SHP77 treated with DMSO at 0.1 percent for 48 hours (cell line): ENCODE results near the gene SLC4A8.

Experiments
- DNase-seq: peaks from one replicate; lab custom pipeline; 2025; lab: John Stamatoyannopoulos, UW

SLC4A8 gene

GRCh38 chr12:51395283-51396230, 29.1 kb upstream of the SLC4A8 start:
- DNase-seq: no peak

- DNase-seq: no peak
Measured at GRCh38 chr12:51397670-51398069, 27.0 kb upstream of the SLC4A8 start.

GRCh38 chr12:51399891-51400290, 24.7 kb upstream of the SLC4A8 start:
- no peak for DNase-seq

GRCh38 chr12:51401020-51401419, 23.6 kb upstream of the SLC4A8 start:
- no peak for DNase-seq

DNA sequence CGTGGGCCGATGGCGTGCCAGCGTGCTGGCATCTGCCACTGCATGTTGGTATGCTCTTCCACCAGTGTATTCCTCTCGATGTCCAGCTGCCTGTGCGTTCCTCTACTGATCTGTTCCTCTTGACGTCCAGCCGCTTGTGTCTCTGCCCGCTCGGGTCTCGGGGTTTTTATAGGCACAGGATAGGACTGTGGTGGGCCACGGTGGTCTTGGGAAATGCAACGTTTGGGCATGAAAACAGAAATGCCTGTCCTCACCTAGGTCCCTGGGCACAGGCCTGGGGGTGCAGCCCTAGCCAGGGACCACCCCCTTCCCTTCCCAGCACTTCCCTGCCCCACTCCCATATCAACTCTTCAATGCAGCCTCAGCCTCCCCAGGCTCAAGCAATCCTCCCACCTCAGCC, 23.1 kb upstream of the SLC4A8 start:
- no peak for DNase-seq

GRCh38 chr12:51401900-51402299, 22.7 kb upstream of the SLC4A8 start:
- DNase-seq: no peak

GRCh38 chr12:51403159-51403558, 21.5 kb upstream of the SLC4A8 start:
- DNase-seq: no peak

- DNase-seq: no peak
Measured at GRCh38 chr12:51403681-51404136, 20.9 kb upstream of the SLC4A8 start.

DNA sequence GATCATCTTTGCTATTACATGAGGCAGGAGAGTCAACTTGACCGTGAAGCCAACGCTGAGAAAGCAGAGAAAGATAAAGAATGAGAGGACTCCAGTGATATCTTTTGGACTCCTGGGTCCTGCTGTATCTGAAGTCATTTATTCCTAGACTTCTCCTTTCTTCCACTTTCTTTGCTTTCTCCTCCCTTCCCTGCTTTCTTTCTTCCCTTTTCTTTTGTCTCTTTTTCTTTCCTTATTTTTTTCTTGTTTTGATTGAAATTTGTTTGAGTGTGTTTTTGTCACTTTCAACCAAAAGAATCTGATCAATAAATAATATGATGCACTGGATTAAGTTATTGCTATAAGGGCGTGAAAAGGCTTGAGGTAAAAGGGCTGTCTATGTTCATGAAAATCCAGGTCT, 20.0 kb upstream of the SLC4A8 start:
- no peak for DNase-seq

- no peak for DNase-seq
Measured at GRCh38 chr12:51405801-51406207, 18.8 kb upstream of the SLC4A8 start.

GRCh38 chr12:51406290-51406689, 18.3 kb upstream of the SLC4A8 start:
- DNase-seq: no peak

DNA sequence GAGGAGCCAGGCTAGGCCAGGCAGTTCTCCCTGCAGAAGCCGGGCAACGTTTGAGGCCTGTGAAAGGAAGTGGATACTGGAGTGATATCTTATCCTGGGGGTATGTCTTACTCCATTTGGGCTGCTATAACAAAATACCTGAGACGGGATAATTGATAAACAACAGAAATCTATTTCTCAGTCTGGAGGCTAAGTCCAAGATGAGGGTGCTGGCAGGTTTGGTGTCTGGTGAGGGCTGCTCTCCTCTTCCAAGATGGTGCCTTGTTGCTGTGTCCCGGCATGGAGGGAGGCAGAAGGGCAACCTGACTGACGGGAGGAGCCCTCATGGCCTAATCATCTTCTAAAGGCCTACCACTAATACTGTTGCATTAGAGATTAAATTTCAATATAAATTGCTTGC, 17.8 kb upstream of the SLC4A8 start:
- no peak for DNase-seq

DNA sequence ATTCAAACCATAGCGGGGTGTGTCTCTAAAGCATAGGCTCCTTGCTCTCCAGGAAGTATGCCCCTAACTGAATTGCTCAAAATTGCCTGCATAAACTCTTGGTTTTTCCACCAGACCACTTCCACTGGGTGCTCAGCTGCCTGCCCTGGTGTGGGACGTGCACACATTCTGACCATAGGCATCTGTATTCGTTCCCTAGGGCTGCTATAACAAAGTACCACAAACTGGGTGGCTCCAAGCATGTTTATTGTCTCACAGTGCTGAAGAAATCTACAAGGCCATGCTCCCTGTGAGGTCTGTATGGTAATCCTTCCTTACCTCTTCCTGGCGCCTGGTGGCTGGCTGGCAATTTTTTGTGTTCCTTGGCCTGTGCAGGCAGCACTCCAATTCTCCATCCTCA, 17.0 kb upstream of the SLC4A8 start:
- DNase-seq: no peak

DNA sequence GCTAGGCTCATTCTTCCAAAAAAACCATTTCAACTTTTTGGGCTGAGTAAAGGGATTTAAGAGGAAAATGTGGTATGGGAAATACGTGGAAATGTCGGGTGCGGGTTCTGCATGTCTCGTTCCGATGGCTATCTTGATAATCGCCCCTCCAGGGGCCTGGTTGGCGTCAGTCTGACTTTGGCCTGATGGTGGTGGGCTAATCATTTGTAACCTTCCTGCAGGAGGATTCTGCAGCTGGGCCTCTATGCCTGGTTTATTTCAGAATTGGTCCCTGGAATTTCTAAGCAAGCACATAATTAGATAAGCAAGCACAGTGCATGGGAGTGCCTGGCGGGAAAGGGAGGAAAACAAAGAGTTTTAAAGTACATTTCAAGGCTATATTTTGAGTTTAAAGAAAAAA, 14.8 kb upstream of the SLC4A8 start:
- DNase-seq: no peak

DNA sequence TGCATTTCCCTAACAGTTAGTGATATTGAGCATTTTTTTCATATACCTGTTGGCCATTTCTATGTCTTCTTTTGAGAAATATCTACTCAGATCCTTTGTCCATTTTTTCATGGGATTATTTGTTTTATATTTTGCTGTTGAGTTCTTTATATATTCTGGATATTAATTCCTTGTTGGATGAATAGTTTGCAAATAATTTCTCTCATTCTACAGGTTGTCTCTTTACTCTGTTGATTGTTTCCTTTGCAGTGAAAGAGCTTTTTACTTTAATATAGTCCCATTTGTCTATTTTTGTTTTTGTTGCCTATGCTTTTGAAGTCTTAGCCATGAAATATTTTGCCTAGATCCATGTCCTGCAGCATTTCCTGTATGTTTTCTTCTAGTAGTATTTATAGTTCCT, 11.5 kb upstream of the SLC4A8 start:
- no peak for DNase-seq

DNA sequence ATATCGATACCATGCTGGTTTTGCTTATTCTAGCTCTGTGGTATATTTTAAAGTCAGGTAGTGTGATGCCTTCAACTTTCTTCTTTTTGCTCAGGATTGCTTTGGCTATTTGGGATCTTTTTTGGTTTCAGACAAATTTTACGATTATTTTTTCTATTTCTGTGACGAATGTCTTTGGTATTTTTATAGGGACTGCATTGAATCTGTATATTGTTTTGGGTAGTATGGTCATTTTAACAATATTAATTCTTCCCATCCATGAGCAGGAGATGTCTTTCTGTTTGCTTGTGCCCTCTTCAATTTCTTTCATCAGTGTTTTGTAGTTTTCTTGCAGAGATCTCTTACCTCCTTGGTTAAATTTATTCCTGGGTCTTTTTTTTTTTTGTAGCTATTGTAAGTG, 10.8 kb upstream of the SLC4A8 start:
- DNase-seq: no peak

DNA sequence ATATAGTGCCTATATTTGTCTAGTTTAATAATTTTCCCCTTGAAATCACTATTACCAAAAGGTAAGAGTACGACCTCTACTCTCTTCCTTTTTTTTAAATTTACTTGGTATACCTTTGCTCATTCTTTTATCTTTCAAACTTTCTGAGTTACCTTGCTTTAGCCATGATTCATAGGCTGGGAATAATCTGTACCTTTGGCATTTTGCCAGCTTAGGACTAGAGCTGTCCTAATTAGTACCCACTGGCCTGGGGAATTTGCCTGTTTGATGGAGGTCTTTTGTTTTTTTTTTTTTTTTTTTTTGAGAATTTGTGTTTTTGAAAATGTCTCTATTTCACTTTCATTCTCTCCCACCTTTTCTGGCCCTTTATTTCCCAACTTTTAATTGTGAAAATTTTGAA, 8.7 kb upstream of the SLC4A8 start:
- no peak for DNase-seq

DNA sequence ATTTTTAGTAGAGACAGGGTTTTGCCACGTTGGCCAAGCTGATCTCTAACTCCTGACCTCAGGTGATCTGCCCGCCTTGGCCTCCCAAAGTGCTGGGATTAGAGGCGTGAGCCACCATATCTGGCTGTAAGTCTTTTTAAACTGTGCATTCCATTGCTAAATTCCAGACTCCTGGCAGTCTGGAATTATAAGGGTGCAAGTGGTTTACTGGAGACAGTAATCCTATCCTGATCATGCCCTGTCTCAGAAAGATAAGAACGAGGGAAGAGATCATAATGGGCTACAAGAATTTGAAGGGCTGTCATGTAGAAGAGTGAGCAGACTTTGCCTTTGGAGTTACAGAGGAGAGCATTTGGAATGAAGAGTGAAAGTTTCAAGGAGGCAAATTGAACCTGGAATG, 6.8 kb upstream of the SLC4A8 start:
- no peak for DNase-seq

DNA sequence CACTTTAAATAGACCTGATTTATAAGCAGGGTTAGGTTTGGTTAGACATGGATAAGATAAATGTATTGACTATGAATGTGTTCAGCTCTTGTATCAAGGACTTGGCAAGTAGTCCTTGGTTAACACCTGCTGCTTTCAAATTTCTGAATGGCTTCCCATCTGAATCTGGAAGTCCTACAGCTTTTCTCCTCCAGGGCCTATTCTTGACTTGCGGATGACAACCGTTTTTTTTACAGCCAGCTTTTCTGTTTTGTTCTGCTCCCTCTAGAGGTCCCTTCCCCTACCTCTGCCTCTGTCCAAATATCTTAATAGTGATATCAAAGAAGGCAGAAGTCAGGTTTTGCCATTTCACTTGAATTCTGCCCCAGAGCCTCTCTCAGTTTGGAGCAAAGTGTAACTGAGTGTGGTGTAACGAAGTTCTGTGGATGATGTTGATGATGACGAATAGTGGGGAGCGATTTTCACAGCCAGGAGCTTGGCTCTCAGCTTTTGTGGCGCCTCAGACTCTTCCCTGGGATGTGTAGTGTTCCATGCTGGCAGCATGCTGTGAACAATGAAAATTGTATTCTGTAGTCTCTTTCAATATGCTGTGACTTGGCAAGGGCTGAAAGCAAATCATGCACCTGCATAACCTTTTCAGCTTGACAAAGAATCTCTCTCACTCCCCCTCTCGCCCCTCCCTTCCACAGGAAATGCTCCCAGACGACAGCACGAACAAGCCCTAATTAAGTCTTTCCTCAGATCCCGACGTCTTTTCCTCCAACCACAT, 5.0 kb upstream of the SLC4A8 start:
- peak; percentile 29 for DNase-seq

DNA sequence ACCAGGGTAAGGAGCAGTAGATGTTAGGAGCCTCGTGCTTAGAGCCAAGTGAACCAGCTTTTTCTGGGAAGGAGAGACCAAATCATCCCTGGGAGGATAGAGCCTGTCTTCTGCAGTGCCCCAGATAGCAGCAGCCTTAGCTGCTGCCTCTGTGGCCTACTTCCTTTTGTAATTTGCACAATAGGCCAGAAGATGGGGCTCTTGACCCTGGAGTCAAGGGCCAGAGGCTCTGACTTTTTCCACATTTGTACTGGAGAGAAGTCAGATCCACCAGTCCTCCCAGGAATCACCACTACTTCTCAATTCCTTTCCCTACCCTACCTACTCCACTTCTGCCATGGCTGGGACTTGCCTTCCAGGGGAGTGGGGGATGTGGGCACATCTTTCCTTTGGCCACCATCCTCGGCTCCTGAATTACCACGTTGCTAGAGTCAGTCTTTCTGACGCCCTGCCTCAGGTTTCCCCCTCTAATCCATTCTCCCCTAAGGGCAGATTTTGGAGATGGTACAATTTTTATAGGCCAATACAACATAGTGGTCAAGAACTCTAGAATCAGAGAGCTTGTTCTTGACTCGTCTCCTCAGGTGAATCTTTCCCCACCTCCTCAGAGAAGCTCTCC, 3.3 kb upstream of the SLC4A8 start:
- peak; percentile 66 for DNase-seq

DNA sequence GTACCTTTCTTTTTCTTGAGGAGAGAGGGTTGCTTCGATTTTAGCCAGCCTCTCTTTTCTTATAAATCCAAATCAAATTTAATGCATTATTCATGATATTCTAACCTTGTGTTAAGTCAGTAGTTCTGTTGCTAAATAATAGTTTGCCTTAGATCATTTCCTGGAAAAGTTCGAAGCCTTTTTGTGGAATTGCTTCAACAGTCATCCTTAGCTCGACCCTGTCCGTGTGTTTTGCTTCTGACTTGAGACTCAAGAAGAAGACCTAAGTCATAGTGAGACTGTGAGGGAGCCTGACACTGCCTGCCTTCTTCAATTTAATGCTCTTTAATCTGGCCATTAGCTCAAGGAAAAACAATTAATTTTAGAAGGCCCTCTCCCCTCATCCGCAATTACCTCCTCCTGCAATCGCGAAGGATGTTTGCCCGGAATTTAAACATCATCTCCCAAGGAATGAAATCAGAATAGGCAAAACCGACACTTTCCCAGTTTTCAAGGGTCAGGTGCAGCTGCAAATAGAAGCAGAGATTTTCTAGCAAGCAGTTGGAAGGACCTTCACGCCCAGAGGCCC, 453 bp upstream of the SLC4A8 start:
- no peak for DNase-seq

DNA sequence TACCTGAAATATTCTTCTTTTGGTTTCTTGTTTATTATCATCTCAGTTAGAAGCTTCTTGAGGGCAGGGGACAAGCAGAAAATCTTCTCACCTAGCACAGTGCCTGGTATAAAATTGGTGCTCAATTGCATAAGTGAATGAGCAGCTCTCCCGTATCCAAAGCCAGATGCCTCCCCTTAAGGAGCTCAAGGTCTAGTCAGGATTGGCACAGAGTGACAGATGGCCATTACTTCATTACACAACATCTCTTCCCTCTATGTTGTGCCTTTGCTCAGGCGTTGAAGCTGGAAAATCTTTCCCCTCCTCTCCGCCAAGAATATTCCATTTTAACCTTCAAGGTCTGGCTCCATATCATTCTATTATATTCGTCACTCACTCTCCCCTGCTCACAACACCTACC, 3.6 kb downstream of the SLC4A8 start:
- no peak for DNase-seq
